ENCODE data around the gene ANKRD28. TPM values are rescaled to one million over a fixed set of nuclear protein-coding genes. Genes with fewer than 3 reads are reported as not detected.

The ANKRD28 gene
- total RNA-seq, 1 donor from 2014 or later: 106 TPM

Small RNA genes lying within 50 kb of the gene (microRNA-seq; reads per million reads assigned to microRNA genes)
- gene MIR3134: not detected

Other genes starting within 250 kb of the ANKRD28 start
- gene HACL1, start 196.4 kb downstream of the ANKRD28 start, total RNA-seq: 11.2 and 11.7 TPM in 2 replicates
- 22.9 and 26.7 TPM in 2 replicates for gene BTD, start 196.2 kb downstream of the ANKRD28 start, total RNA-seq